SIG-M5 (cell line): ENCODE measurements around the gene RNF217.
"Not testable (repeated sequence)": the region's sequence is repeated elsewhere in the genome, so short reads cannot be mapped to it uniquely, and the experiment has no call there.

Experiments
- DNase-seq: peaks from one replicate; lab custom pipeline; 2025; lab: John Stamatoyannopoulos, UW

The RNF217 gene

DNA sequence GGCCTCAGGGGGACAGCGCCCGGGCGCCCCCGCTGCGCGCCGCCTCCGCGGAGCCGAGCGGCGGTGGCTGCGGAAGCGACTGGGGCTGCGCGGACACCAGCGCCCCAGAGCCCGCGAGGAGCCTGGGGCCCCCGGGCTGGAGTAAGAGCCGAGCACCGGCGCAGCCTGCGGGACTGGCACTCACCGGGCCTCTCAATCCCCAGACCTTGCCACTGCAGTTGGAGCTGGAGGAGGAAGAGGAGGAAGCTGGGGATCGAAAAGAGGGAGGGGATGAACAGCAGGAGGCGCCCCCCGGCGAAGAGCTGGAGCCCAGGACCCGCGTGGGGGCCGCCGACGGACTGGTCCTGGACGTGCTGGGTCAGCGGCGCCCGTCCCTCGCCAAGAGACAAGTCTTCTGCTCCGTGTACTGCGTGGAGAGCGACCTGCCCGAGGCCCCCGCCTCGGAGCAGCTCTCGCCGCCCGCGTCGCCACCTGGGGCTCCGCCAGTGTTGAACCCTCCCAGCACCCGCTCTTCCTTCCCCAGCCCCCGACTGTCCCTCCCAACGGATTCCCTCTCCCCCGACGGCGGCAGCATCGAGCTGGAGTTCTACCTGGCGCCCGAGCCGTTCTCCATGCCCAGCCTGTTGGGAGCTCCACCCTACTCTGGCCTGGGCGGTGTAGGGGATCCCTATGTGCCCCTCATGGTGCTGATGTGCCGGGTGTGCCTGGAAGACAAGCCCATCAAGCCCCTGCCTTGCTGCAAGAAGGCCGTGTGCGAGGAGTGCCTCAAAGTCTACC is 590 bp downstream of the RNF217 start:
- no peak for DNase-seq

DNA sequence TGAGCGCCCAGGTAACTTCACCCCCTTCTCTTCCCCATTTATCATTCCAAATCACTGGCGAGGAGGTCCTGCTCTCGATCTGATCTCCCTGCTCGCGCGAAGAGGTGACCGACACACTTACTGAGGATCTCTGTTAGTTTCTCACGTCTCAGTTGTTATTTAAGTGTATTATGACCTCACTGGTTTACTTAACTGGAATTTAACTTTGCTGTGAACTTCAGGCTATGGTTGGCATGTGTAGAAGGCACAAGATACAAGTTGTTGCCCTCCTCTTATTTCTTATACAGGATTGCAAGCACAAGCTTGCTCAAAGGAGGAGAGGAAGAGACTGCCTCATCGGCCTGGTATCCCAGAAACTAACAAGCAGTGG is 1.2 kb downstream of the RNF217 start:
- no peak for DNase-seq

DNA sequence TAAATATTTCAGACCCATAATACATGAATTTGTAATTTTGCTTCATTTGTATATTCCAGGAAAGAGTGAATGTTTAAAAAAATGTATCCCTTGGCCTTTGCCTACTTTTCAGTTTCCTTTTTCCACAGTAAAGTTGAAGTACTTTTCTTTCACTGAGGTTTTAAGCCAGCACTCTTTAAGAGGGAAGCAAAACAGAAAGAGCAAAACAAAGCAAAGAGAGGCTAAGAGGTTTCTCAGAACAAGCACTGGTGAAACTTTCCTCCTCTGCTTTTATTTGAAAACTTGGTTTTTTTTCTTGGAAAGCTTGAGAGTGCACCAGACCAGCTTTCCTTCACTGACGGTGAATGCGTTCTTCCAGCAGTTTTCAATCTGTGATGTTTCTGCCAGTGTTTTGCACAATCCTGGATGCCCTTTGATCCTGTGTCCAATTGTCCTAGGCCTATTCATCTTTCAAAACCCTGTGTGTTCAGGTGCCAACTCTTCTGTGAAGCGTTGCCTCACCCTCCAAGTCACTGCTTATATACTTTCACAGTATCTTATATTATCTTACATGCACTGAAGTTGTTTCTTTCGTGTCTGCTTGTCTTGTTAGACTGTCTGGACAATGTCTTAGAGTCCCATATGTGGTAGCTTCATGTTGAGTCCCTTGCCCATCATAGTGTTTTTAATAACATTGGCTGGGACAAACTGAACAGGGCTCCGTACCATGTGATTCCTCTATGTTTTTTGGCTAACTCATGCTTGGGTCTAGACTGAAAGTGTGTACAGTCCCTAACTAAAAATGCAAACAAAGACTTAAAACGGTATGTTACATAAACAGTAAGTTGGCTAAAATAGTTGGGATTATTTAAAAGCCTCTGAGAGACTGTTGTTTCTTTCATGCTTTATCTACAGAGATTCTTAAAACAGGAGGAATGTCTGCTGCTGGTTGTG is 1.9 kb downstream of the RNF217 start:
- DNase-seq, result no peak

DNA sequence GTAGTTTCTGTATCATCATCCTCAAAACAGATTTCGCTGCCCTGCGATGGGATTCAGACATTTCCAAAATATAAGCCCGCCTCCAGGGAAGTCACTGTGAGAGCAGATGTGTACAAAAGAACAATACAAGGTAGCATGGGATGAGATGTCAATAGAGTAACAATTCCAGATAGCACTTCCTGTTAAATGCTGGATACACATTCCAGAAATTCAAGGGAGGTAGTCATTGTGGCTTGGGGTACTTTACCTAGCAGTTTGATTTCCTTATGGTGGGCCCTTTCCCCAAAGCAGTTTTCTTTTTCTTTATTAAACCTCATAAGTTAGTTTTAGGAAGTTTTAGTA is 2.5 kb downstream of the RNF217 start:
- DNase-seq, result no peak

DNA sequence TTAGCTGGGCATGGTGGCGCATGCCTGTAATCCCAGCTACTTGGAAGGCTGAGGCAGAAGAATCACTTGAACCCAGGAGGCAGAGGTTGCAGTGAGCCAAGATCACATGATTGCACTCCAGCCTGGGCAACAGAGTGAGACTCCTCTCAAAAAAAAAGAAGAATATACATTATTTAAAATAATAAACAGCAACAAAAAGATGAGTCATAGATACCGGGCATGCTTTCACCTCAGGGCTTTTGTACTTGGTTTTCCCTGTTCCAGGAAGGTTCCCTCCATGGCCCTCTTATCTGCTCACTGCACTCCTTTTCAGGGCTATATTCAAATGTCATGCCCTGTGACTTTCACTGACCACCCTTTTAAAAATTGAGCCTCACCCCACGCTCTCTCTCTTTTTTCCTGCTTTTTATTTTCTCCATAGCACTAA is 3.2 kb downstream of the RNF217 start:
- DNase-seq, result not testable (repeated sequence)

DNA sequence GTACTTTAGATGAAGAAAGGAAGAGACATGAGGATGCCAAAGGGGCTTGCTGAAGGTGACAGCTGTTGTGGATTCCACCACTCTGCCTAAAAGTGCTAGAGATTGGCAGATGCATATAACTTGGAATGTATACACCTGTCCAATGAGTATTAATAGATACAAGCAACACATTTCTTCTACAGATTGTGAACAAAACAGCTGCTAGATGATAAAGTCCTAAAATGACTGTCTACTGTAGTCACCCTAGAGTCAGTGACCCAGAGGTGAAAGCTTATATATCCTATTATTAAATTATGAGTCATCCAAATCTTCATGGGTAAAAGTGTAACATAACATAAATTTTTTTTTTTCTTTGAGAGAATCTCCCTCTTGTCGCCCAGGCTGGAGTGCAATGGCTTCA is 5.2 kb downstream of the RNF217 start:
- no peak for DNase-seq

DNA sequence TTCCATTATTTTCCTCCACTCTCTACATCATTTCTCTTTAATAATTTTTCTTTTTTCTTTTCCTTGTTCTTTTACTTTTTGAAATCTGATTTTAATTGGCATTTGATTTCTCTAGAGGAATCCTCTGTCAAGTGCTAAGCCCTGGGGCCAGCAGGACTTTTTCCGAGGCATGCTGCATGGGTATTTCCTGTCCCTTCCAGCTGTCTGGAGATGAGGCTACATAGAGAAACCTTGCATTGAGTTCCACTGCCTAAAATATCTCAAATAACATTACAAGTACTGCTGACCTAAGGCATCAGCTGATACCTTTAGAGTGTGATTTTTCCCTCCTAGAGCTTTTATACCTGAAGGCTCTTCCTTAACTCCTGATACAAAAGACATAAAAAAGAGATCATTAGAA is 6.2 kb downstream of the RNF217 start:
- no peak for DNase-seq

DNA sequence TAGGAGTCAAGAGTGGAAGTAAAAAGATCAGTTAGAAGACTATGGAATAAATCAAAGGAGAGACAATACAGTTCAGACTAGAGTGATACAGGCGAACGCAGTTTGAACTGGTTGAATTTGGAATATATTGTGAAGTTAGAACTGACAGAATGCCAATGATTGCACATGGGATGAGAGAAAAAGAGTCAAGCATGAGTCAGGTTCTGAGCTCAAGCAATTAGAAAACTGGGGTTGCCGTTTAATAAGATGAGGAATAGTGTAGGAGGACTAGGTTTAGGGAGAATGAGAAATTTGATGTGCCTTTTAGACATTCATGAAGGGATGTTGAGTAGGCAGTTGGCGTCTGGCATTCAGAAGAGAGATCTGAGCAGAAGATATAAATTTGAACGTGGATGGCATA is 8.0 kb downstream of the RNF217 start:
- DNase-seq, result no peak

DNA sequence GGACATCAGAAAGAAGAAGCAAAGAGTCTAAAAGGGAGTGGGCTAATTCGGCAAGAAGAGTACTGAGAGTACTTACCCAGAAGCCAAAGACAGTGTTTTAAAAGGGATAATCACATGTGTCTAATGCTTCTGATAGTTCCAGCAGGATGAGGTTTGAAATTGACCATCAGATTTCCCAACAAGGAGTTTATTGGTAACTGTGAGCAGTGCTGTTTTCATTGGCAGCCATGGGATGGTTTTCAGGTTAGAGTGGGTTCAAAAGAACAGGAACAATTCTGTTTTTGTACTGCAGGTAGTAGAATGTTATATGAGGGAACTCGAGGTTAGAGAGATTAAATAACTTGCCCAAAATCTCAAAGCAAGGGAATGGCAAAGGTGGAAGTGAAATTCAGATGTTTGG is 8.5 kb downstream of the RNF217 start:
- no peak for DNase-seq

DNA sequence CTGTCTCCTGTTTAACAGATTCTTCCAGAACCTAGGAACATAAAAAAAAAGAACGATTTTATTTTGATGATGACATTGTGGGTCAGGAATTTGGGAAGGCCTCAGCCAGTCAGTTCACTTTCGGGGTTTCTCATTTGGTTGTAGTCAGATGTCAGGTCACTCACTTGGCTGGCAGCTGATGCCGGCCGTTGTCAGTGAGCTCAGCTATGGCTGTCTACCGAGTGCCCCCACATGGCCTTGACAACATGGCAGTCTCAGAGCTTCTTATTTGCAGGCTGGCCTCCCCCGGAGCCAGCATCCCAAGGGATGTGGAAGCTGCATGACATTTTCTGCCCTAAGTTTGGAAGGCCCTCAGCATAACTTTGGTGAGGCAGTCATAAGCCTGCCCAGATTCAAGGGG is 11.5 kb downstream of the RNF217 start:
- DNase-seq, result no peak

DNA sequence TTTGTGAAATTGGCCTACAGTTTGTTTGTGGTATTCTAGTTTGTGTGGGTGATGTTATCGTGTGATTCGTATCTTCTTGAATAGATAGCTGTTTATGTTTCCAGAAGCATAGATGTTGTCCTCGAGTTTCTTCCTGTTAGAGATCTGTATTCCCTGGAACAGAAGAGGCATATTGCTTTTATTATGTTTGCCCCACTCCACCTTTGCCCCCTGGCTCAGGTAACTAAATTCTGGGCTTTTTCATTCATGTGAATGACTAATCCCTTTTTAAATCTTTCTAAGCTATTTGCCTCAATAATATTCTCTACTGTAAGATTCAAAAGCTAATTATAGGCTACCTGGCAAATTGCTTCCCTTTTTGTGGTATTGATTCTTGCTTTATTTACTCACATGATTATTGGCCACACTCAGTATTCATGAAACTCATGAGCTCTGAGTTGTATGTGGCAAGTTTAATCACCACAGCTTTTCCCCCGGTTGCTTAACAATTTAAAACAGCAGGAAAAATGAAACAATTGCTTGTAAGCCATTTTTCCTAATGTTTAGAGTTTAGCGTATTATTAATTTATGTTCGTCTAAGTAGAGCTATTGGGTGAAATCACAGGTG is 12.6 kb downstream of the RNF217 start:
- DNase-seq, result no peak

DNA sequence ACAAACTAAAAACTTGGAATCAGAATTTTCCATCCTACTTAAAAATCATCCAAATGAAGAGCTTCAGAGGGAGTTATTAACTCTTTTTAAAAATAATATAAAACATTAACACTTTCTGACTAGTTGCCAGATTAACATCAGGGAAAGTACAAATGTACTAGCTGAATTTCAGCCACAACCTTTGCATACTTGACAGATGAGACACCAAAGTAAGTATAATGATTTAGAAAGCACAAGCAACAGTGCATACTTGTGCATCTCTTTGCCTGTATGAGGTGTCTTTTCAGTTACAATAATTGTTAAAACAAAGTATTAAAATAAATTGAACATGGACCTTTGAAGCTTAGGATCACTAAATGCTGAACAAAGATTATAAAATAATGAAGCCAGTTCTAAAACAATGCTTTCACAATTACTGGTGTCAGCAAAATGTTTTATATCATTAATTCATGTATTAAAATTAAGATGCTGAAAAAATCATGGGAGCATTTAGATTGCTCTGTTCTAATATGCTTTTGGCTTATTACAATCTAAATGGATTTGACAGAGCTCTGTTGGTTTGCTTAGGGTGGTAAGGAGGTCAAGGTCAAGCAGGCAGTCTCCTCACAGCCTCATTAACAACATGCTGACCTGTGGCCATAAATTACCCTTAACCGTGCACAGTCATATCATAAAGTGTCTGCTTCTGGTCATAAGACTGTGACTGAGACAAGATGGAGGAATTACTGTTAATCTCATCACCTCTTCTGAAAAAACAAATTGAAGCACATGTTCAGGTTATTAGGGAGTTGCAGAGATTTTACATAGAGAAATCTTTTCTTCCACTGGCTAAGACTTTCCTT is 15.1 kb downstream of the RNF217 start:
- no peak for DNase-seq

DNA sequence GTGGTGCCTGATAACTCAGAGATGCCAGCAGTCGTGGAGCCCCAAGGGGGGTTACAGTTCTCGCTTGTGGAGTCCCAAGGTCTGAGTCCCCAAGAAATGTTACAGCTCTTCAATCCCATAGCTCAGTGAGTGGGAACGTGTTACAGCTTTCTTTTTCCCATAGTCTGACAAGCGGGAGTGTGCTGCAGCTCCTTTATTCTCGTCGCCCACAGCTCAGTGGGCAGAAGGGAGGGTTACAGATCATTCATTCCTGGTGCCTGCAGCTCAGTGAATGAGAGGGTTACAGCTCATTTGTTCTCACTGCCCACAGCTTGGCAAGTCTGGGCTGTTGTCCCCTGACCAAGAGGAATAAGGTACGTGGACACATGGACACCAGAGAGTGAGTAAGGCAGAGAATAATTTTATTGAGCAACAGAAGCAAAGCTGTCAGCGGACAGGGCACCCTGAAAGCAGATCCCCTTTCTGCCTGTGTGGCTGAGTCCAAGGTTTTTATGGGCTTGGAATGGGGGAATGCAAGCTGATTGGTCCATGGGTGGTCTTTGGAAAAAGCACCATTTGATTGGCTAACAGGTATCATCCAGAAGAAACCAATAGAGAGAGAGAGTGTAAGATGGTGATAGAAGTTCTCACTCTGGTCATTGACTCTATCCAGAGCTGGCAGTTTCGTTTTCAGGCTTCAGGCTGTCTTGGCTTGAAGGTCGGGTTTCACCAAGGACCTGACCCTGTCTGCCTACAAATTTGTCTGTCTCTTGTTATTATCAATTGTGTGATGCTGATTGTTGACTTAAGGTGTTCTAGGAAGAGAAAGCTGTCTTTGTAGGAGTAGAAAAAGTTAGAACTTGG is 16.4 kb downstream of the RNF217 start:
- DNase-seq, result no peak

DNA sequence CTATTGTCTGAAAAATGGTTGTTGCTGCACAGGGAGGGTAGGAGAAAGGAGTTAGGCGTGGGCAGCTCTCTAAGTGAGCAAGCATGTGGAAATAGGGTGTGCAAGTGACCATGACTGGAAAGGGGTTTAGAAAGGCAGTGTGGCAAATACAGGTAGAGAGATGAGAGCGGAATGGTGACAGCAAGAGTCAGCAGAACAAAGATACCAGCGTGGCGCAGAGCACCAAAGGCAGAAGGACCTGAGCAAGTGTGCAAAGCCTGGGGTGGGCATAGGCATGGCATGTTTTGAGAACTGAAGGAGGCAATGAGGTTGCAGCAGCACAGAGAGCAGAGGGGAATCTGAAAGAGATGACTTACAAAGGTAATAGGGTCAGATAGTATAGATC is 17.0 kb downstream of the RNF217 start:
- no peak for DNase-seq

DNA sequence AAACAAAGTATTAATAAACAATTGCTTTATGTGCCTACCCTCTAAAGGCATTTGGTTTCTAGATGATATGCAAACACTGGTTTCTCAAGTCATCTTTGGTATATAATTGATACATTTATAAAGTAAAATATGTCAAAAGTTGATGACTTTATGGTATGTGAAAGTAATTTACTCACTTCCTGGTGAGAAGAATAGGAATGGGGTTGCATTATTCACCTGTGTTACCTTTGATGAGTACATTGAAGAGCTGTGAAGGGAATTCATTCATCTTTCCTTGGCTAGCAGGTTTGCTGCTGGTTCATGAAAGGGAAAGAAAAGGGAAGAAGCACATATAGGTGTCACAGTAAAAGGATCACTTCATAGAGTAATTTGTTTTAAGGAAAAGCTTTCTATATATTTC is 20.4 kb downstream of the RNF217 start:
- no peak for DNase-seq

DNA sequence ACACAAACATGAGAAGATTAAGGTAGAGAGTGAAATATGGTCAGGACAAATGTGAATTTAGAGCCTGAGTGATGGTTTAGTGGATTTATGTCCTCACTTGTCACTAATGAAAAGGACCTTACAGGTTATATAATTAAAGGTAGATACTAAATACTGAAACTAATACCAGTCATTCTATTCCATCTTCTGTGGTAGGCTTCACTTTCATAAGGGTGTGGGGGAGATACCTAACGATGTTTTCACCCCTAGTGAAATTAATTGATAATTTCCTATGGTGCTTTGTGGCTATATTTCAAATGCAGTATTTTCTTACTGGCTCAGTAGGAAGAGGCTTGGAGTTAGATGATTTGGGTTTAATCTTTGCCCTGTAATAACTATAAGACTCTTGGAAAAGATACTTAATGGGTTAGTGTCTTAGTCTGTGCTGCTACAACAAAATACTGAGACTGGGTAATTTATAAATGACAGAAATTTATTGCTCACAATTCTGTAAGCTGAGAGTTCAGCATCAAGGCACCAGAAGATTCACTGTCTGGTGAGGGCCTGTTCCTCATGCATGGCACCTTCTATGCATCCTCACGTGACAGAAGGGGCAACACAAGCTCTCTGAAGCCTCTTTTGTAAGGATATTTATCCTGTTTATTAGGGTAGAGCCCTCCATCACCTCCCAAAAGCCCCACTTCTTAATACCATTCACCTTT is 21.3 kb downstream of the RNF217 start:
- DNase-seq, result no peak

DNA sequence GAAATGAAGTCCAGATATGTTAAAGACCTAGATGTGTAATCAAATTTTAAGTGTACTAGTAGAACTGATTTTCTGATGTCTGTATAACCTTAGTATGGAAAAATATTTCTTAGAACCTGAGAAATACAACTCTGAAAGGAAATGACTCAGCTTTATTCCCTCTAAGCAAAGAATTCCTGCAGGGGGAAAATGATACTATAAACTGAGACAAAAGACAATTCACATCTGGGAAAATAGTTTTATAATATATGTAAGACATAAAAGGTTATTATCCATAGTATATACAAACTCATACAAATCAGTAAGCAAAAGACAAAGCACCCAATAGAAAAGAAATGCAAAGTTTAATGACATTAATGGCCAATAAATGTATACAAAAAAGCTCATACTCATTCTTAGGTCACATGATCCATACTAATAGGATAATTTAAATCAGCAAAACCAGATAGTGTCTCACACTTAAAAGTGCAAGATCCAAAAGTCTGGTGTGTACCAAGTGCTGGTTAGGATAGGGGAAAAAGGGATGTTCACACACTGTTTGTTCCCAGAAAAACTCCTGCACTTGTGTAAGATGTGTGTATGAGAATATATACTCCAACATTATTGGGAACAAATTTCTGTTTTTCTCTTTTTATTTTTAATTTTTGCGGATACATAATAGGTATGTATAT is 22.6 kb downstream of the RNF217 start:
- DNase-seq, result no peak

DNA sequence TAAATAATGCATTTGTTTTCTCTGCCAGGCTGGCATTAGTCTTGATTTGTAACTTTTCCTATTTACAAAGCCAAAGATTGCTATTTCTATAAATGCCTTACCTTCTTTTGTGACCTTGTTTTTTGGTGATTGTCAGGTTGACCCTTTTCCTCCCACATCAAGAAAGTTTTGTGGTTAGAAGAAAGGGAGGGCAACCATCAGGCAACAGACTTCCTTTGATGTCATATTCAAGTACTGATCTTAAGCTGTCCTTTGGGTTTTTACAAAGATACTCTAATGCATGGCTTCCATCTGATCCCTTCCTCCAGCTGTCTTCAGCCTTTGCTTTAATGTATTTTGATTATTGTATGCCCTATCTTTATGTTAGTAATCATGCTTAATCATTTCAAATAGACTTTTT is 23.9 kb downstream of the RNF217 start:
- DNase-seq, result no peak

DNA sequence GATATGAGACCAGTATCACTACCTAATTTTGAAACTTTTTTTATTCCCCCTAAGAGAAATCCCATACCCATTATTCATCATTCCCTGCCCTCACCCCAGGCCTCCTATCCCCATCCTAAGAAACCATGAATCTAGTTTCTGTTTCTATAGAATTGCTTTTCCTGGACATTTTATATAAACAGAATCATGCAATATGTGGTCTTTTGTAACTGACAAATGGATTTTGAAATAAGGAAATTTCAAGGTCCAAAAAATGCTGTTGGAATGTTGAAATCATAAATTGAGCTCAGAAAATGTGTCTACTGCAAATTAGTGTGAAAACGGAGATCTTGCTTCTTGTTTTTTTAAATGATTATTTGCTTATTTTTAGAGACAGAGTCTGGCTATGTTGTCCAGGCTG is 25.1 kb downstream of the RNF217 start:
- no peak for DNase-seq

DNA sequence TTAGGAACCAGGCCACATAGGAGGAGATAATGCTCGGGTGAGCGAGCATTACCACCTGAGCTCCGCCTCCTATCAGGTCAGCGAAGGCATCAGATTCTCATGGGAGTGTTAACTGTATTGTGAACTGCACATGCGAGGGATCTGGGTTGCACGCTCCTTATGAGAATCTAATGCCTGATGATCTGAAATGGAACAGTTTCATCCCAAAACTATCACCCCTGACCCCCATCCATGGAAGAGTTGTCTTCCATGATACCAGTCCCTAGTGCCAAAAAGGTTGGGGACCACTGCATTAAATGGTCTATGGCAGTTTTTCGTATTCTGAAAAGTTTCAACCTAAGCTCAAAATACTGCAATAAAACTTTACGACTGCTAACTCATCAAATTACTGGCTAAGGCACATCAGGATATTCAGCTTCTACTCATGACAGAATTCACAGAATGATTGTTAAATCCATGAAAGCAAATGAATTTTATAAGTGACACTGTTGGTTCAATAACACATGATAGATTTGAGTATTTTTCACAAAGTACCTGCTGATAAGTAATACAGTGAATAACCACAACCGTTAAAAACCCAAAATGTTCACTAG is 25.9 kb downstream of the RNF217 start:
- no peak for DNase-seq
